GM04504 (cell line): ENCODE measurements around the gene DCUN1D4.
"Not testable (repeated sequence)": the region's sequence is repeated elsewhere in the genome, so short reads cannot be mapped to it uniquely, and the experiment has no call there.

Experiments used
- DNase-seq: peaks from one replicate; pipeline ENCODE4 v3.0.0-alpha.2; 2012; ENCODE audit warnings: low read depth

Gene DCUN1D4

GRCh38 chr4:51855270-51855669 lies 12.3 kb downstream of the DCUN1D4 start:
- DNase-seq, result no peak

GRCh38 chr4:51855751-51856150 lies 12.8 kb downstream of the DCUN1D4 start:
- DNase-seq, result no peak

GRCh38 chr4:51858605-51859202 lies 15.8 kb downstream of the DCUN1D4 start:
- no peak for DNase-seq

GRCh38 chr4:51859476-51860031 lies 16.6 kb downstream of the DCUN1D4 start:
- no peak for DNase-seq

DNA sequence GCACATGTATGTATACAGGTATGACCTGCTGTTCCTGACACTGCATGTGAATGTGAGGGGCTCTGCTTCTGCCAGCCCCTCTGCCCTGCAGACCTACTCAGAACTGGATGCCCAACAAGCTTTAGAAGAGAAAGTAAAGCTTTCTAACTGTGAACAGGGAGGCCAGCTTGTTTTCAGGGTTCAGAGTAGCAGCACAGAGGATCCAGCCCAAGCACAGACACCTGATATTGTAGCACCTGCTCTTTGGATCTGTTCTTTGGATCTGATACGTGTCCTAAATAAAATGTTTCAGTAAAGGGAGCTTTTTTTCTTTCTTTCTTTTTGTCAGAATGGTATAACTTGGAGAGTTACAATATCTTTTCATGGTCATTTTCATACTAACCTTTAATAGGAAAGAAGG lies 19.2 kb downstream of the DCUN1D4 start:
- DNase-seq, result no peak

DNA sequence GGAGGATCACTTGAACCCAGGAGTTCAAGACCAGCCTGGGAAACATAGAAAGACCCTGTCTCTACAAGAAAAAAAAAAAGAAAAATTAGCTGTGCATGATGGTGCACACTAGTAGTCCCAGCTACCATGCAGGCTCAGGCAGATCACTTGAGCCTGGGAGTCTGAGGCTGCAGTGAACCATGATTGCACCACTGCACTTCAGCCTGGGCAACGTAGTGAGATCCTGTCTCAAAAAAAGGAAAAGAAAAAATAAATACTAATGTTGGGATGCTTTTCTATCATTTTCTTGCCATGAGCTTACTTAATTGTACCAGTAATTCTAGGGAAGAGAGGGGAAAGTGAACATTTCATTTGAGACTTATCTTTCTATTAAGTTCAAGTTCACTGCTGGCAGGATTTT lies 19.8 kb downstream of the DCUN1D4 start:
- DNase-seq, result no peak

GRCh38 chr4:51865717-51866116 lies 22.8 kb downstream of the DCUN1D4 start:
- no peak for DNase-seq

DNA sequence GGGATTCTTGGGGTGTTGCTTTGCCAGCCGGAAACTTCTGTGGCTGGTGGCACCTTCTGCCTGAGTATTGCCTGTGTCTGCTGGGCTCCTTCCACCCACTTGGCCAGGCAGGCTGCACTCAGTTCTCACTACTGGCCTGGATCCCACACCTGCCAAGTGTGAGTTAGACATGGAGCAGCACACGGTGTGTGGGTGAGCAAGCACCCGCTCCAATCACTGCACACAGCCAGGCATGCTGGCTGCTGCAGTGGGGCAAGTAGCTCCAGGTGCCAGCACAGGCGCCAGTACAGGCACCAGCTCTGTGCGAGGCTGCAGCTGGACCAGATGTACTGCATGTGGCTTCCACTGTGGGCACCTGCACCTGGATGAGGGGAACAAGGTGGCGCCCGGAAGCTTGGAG lies 23.9 kb downstream of the DCUN1D4 start:
- DNase-seq, result no peak

GRCh38 chr4:51867689-51868448 lies 24.9 kb downstream of the DCUN1D4 start:
- DNase-seq, result no peak

DNA sequence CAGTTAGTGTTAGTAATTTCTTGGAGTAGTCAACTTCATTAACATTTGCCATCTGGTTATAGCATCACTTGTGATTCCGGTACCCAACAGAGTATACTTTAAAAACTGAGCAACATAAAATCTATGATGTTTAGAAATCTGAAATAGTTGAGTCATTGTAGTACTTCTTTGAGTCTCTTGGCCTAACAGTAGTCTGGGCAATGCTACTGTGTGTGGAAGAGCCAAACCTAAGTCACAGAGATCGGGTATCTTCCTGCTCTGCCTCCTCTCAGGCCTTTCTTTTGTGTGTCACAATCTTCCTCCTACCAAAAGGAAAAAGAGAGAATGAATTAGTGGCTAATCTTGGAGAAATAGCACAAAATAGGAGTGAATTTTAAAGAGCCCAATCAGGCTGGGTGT lies 25.5 kb downstream of the DCUN1D4 start:
- DNase-seq, result no peak

DNA sequence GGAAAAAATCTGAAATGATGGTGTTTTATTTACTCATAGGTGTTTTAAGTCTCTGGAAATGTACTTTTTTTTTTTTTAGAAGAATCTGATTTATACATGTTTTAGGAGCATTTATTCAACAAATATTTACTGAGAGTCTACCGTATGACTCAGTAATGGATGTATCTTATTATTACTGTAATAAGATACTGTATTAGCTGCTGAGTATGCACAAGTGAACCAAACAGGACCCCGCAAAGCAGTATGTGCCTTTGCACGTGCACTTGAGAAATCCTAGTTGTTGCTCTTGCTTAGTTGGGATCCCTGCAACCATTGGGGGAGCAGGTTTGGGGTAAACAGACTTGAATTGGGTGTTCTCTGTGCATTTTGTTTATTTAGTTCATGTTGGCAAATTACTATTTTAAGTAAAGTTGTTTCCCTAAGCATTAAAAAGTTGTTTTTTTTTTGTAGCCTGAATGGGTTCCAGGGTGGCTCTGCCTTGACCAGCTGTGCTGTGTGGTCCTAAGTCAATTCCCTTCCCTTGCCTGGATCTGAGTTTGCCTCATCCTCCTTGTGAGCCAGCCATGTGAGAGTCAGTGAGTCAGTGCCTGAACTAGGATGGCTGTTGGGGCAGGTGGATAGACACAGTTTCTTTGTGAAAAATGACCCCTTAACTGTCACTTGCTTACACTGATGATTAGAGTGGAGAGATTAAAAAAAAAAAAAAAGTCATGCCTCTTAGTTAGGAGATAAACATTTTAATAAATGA lies 27.7 kb downstream of the DCUN1D4 start:
- DNase-seq, result no peak

GRCh38 chr4:51872283-51872997 lies 29.5 kb downstream of the DCUN1D4 start:
- DNase-seq, result no peak

- DNase-seq, result no peak
Observed at GRCh38 chr4:51874551-51874950, 31.6 kb downstream of the DCUN1D4 start.

DNA sequence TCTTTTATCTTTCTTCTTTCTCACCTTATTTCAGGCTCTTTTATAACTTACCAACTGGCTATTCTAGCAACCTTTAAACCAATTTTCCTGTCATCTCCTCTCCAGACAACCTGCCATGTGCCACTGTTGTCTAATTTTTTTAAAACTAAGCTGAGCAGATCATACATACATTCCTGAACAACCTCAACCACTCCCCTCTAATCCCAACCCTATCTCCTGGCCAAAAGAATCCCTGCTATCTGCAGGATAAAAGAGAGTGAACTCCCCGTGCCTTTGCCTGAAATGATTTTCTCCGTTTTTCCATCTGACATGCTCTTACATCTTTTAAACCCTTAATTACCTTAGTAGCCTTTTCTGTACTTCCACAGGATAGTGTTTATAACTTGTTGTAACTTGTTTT lies 35.5 kb downstream of the DCUN1D4 start:
- no peak for DNase-seq

- no peak for DNase-seq
Observed at GRCh38 chr4:51880016-51880915, 37.3 kb downstream of the DCUN1D4 start.

- no peak for DNase-seq
Observed at GRCh38 chr4:51884055-51884454, 41.1 kb downstream of the DCUN1D4 start.

DNA sequence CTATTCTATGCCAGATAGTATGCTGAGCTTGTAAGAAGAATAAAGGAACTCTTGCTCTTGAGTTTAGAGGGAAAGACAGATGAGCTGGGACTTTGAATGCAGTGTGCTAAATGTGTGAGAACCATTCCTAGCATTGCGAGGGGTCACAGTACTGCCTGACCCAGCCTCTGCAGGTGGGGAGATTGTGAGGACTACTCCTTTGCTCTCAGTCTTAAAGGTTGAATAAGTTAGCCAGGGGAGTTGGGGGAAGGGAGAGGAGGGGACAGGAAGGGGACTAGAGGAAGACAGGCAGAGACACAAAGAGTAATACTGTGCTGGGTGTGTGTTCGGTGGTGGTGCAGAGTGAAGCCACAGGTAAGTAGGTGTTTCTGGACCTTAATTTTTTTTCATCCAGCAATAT lies 41.7 kb downstream of the DCUN1D4 start:
- DNase-seq, result no peak

DNA sequence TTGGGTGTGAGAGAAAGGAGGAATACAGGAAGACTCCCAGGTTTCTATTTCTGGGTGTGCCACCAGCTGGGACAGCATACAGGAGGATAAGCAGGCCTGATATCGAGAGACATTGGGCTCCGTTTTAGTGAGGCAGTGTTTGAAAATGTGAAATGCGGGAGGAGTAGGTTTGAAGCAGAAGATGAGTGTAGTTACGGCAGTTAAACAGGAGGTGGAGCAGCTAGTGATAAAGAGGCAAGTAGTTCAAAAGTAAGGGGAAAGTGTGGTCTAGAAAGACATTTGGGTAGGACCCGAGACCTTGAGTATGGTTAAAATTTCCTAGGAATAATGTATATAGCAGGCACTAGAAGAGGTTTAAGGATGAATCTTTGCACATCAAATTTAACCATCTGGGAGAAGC lies 42.4 kb downstream of the DCUN1D4 start:
- peak; percentile 2 for DNase-seq

DNA sequence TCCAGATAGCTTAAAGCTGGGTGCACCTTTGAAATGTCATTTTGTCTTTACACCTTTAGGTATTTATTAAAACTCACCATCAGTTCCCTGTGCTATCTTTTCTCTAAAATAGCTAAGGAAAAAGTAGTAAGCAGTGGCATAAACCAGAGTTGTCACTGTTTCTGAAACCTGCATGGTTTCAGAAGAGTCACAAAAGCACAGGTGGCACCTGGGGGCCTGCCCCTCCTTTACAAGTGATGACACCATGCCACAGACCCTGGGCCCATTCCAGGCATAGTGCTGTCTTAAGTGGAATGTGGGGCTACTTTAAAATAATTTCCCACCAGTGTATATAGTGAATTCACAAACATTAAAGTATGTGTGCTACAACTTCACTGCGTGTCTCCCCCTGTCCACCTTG lies 47.8 kb downstream of the DCUN1D4 start:
- DNase-seq, result no peak

GRCh38 chr4:51893402-51893801 lies 50.4 kb downstream of the DCUN1D4 start:
- not testable (repeated sequence) for DNase-seq

DNA sequence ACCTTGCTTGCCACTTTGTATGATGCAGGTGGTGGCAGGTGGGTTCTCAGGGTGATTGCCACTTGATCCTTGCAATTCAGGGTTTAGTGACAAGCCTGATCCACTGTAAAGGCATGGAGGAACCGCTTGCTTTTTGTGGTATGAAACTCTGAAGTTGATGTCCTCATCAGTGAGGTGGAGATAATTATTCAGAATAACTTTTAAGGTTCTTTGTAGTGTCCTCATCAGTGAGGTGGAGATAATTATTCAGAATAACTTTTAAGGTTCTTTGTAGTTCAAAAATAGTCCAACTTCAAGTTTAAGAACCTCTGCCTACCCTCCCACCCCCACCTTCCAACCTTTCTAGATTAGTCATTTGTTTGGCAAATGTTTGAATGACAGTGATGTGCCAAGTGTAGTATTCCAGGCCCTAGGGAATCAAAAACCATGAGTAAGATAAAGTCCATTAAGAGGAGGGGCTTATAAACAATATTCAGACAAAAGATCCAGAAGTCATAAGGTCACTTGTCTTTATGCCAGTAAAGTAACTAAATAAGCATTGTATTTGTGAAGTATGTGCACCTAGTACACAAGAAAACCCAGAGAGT lies 51.2 kb downstream of the DCUN1D4 start:
- peak; percentile 2 for DNase-seq
